ENCODE results near the gene SAMD4B. TPM values are rescaled to one million over a fixed set of nuclear protein-coding genes. Genes with fewer than 3 reads are reported as not detected.

The SAMD4B gene
- total and polyA plus RNA-seq, 10 of the 15 experiments (the other 5 are each of a cell fraction or from before 2014, with no cell fraction given): 2.4 to 43.3 (median 23.9) TPM

DNA sequence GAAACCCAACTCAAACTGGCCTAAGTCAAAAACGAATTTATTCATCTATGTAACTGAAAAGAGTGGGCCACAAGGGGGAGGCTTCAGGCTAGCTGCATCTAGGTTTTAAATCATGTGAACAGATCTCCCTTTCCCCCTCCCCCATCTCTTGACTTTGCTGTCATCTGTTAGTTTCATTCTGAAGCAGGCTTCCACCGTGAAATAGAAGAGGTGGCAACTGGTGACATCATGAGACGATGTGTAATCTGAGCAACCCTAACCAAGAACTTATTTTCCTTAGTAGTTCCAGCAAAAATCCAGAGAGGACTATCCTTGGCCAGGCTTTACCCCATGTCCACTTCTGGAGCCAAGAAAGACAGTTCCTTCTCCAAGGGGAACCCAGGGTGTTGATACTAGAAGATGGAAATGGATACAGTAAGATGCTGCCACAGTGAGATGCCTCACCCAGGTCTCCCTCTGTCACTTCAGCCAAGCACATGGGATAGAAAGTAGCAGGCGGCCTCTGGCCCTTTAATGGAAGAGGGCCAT lies 9.4 kb downstream of the SAMD4B start:
- ATAC-seq: peak; percentile 94
- DNase-seq (ENCODE audit: low read depth, low spot score): peak; percentile 44
- Histone ChIP-seq H3K27ac (ENCODE audit: control insufficient read depth, insufficient read depth) (peak overlapping the region; percentile 41), H3K27me3 (replicated peaks in 1 of 2; ENCODE audit: control insufficient read depth in 2 of 2, insufficient read depth in 2 of 2, low read length in 1 of 2) (no peaks in the 10 kb centered on the region), H3K9me3 (replicated peaks; ENCODE audit: control insufficient read depth, insufficient read depth, low read length) (no peaks in the 10 kb centered on the region), H3K9ac (ENCODE audit: control insufficient read depth, insufficient read depth, low read length) (no peak overlapping the region), H3K4me1 (ENCODE audit: control insufficient read depth, insufficient read depth, low read length) (peaks cover 12% of the 10 kb centered on the region), H2AFZ (ENCODE audit: control insufficient read depth, low read depth, low read length) (no peak overlapping the region), H4K20me1 (ENCODE audit: control insufficient read depth, insufficient read depth) (no peaks in the 10 kb centered on the region), H3K4me3 (no peak overlapping the region), H3K36me3 (ENCODE audit: control insufficient read depth in 2 of 2, insufficient read depth in 2 of 2, low read length in 1 of 2) (peaks cover 2 to 10% of the 10 kb centered on the region in 2 experiments), H3K79me2 (ENCODE audit: control insufficient read depth, insufficient read depth, low read length) (no peaks in the 10 kb centered on the region), H3K4me2 (ENCODE audit: control insufficient read depth, insufficient read depth) (peak overlapping the region; percentile 75; the same call in 1 of the 2 replicates)
- intact Hi-C loops (cut with micrococcal nuclease; ENCODE audit: unreplicated experiment) (no loop called here), in situ Hi-C loops (cut with MboI) (no loop called here)
- ChIA-PET RAD21 (ENCODE audit: unreplicated experiment) (no interaction called here), CTCF (interaction anchor here (0.6 to 2.4 kb wide), 2 partner anchors 39 to 181 kb away, joined by 3 to 7 read pairs; partner anchors contain the start of genes EID2B, MED29 and PAF1), POLR2A (interaction anchor here (0.7 kb wide), 1 partner anchor 9 kb away, joined by 3 read pairs; the partner anchor contains the start of gene SAMD4B), SMC1A (ENCODE audit: uncharacterized antibody, unreplicated experiment) (no interaction called here)
- peak; percentile 97 for FAIRE-seq
- WGBS (ENCODE audit: insufficient coverage, insufficient replicate concordance, low lambda C conversion rate, missing lambda C conversion rate): 23% methylated on average over 4 of the region's 4 CpGs
- BruUV-seq (replicated peaks): no TSS peak
- TF ChIP-seq RFX5 (IDR thresholded peaks at IDR 0.05; ENCODE audit: low read depth, low read length) (peak; percentile 96), CHD2 (IDR thresholded peaks at IDR 0.05; ENCODE audit: borderline replicate concordance, low read depth, low read length) (peak; percentile 68; the same call in 1 of the 2 replicates), HDAC2 (IDR thresholded peaks at IDR 0.05) (no peak), ESRRA (IDR thresholded peaks at IDR 0.05; ENCODE audit: low read length) (no peak), CREB1 (IDR thresholded peaks at IDR 0.05; ENCODE audit: low read depth) (peak; percentile 95), NR2F1 (conservative IDR thresholded peaks at IDR 0.05) (peak; percentile 79), SMC3 (IDR thresholded peaks at IDR 0.05; ENCODE audit: borderline replicate concordance, low read length) (peak; percentile 45; the same call in 1 of the 2 replicates), CBX5 (IDR thresholded peaks at IDR 0.05; ENCODE audit: low read depth) (0 out of 2 replicates have a peak, but pooled peaks have one; percentile 23), RAD21 (IDR thresholded peaks at IDR 0.05; ENCODE audit: insufficient read depth, low read depth, low read length) (peak; percentile 47), ETV6 (conservative IDR thresholded peaks at IDR 0.05 in 1 of 2, IDR thresholded peaks at IDR 0.05 in 1 of 2; ENCODE audit: borderline replicate concordance in 1 of 2, low read depth in 1 of 2) (peak in 1 of 2 experiments; percentile 30; a peak in 1 of 4 replicates), TCF3 (IDR thresholded peaks at IDR 0.05; ENCODE audit: borderline replicate concordance, insufficient read depth, low read depth, low read length) (0 out of 2 replicates have a peak, but pooled peaks have one; percentile 23), MEF2A (IDR thresholded peaks at IDR 0.05; ENCODE audit: insufficient read depth, low read depth, low read length) (peak; percentile 55; the same call in 1 of the 2 replicates), SREBF1 (IDR thresholded peaks at IDR 0.05; ENCODE audit: low read length) (peak; percentile 75), ZNF217 (IDR thresholded peaks at IDR 0.05) (peak; percentile 95), PML (IDR thresholded peaks at IDR 0.05; ENCODE audit: low read length) (peak; percentile 54; the same call in 1 of the 2 replicates), BHLHE40 (IDR thresholded peaks at IDR 0.05; ENCODE audit: borderline replicate concordance in 1 of 2, low read depth in 2 of 2, low read length in 1 of 2) (peak in 1 of 2 experiments; percentile 64; a peak in 2 of 4 replicates)
- TF ChIP-seq, protein P1, sequence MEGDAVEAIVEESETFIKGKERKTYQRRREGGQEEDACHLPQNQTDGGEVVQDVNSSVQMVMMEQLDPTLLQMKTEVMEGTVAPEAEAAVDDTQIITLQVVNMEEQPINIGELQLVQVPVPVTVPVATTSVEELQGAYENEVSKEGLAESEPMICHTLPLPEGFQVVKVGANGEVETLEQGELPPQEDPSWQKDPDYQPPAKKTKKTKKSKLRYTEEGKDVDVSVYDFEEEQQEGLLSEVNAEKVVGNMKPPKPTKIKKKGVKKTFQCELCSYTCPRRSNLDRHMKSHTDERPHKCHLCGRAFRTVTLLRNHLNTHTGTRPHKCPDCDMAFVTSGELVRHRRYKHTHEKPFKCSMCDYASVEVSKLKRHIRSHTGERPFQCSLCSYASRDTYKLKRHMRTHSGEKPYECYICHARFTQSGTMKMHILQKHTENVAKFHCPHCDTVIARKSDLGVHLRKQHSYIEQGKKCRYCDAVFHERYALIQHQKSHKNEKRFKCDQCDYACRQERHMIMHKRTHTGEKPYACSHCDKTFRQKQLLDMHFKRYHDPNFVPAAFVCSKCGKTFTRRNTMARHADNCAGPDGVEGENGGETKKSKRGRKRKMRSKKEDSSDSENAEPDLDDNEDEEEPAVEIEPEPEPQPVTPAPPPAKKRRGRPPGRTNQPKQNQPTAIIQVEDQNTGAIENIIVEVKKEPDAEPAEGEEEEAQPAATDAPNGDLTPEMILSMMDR (IDR thresholded peaks at IDR 0.05 in 2 of 3, conservative IDR thresholded peaks at IDR 0.05 in 1 of 3; ENCODE audit: control insufficient read depth in 2 of 3, extremely low read depth in 1 of 3, insufficient read depth in 1 of 3, low read depth in 3 of 3, low read length in 3 of 3): peak; percentile 26 to 42 (median 32); a peak in 4 of 6 replicates
- TF ChIP-seq, protein P2, sequence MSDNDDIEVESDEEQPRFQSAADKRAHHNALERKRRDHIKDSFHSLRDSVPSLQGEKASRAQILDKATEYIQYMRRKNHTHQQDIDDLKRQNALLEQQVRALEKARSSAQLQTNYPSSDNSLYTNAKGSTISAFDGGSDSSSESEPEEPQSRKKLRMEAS (IDR thresholded peaks at IDR 0.05; ENCODE audit: low read depth, low read length): no peak
- TF ChIP-seq, protein P3, sequence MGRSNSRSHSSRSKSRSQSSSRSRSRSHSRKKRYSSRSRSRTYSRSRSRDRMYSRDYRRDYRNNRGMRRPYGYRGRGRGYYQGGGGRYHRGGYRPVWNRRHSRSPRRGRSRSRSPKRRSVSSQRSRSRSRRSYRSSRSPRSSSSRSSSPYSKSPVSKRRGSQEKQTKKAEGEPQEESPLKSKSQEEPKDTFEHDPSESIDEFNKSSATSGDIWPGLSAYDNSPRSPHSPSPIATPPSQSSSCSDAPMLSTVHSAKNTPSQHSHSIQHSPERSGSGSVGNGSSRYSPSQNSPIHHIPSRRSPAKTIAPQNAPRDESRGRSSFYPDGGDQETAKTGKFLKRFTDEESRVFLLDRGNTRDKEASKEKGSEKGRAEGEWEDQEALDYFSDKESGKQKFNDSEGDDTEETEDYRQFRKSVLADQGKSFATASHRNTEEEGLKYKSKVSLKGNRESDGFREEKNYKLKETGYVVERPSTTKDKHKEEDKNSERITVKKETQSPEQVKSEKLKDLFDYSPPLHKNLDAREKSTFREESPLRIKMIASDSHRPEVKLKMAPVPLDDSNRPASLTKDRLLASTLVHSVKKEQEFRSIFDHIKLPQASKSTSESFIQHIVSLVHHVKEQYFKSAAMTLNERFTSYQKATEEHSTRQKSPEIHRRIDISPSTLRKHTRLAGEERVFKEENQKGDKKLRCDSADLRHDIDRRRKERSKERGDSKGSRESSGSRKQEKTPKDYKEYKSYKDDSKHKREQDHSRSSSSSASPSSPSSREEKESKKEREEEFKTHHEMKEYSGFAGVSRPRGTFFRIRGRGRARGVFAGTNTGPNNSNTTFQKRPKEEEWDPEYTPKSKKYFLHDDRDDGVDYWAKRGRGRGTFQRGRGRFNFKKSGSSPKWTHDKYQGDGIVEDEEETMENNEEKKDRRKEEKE (IDR thresholded peaks at IDR 0.05): no peak
